Measurements from ENCODE around the gene SESTD1.

Gene SESTD1

GRCh38 chr2:179265082-179265510 lies 464 bp upstream of the SESTD1 start:
- peaks cover 3% of the 10 kb centered on the region; the same call in 1 of the 2 replicates for H3K27me3 ChIP-seq (ENCODE audit: control insufficient read depth, insufficient read depth, low read length)
- no peaks in the 10 kb centered on the region for H3K9me3 ChIP-seq (ENCODE audit: control insufficient read depth, insufficient read depth, low read depth, low read length)
- H3K4me3 ChIP-seq (ENCODE audit: low read depth, low read length): peak overlapping the region; percentile 64
- peaks cover 34% of the 10 kb centered on the region for H3K4me1 ChIP-seq (ENCODE audit: control insufficient read depth, insufficient read depth, low read length)
- no peaks in the 10 kb centered on the region for H3K36me3 ChIP-seq (ENCODE audit: control insufficient read depth, insufficient read depth, low read length)
- H3K9ac ChIP-seq (ENCODE audit: low read length): peak overlapping the region; percentile 78
- no peak overlapping the region for H3K27ac ChIP-seq (ENCODE audit: low read depth, low read length)

DNA sequence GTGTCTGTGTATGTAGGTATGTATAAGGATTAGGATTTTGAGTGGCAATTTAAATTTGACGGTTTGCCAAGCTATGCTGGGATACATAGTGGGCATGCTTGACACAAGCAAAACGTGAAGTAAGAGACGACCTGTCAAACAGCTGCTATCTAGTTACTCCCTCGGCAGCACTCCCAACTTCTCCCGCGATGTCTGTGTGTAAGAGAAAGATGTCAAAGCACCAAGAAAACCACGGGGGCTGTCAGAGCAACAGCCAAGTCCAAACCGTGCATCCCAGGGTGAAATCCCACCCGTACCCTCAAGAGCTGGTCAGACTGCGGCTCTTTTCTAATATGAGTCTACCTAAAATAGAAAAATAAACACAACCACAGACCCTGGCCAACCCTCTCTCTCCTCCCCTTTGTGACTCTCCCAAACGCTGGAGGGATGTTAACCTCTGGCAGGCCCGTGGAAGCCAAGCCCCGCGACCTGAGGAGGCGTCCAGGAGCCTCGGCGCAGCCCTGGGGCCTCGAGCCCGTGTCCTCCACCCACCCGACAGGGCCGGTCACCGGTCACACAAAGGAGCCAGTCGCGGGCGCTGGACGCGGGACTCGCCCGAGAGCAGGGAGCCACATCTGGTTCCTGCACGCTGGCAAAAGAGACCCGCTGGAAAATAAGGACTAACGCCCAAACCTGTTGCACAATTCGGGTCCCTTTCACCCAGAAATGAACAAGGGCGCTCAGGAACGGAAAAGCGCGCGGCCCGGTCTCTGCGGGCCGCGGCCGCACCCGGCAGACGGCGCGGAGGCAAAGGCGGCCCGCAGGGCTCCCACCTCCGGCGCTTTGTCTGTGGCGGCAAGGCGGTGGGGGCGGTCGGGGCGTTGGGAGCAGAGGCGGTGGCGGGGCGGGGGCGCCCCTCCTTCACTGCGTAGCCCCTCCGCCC lies 925 bp downstream of the SESTD1 start:
- H3K27ac ChIP-seq (ENCODE audit: low read depth, low read length): no peak overlapping the region
- no peaks in the 10 kb centered on the region for H3K9me3 ChIP-seq (ENCODE audit: control insufficient read depth, insufficient read depth, low read depth, low read length)
- H3K9ac ChIP-seq (ENCODE audit: low read length): peak overlapping the region; percentile 78
- H3K27me3 ChIP-seq (ENCODE audit: control insufficient read depth, insufficient read depth, low read length): peaks cover 3% of the 10 kb centered on the region; the same call in 1 of the 2 replicates
- H3K36me3 ChIP-seq (ENCODE audit: control insufficient read depth, insufficient read depth, low read length): no peaks in the 10 kb centered on the region
- H3K4me1 ChIP-seq (ENCODE audit: control insufficient read depth, insufficient read depth, low read length): peaks cover 29% of the 10 kb centered on the region
- H3K4me3 ChIP-seq (ENCODE audit: low read depth, low read length): peak overlapping the region; percentile 64

DNA sequence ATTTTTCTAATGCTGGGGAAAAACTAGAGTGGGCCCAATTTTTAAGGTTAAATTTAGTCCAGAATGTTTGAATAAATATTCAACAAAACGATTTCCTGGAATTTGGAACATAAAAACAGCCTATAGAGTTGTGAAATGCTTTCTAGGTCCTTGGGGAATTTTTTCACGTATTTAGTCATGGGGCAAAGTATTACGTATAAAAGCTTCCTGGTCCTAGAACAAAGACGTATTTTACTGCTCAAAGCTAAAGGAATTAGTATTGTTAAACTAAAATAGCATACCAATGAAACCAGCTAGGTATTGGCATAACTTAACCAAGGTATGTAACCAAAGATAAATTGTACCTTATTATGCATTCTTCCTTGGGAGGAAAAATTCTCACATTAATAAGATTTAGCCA lies 1.6 kb downstream of the SESTD1 start:
- Histone ChIP-seq H3K4me3 (ENCODE audit: low read depth, low read length) (peak overlapping the region; percentile 64), H3K27ac (ENCODE audit: low read depth, low read length) (no peak overlapping the region), H3K36me3 (ENCODE audit: control insufficient read depth, insufficient read depth, low read length) (no peaks in the 10 kb centered on the region), H3K9ac (ENCODE audit: low read length) (no peak overlapping the region), H3K9me3 (ENCODE audit: control insufficient read depth, insufficient read depth, low read depth, low read length) (no peaks in the 10 kb centered on the region), H3K27me3 (ENCODE audit: control insufficient read depth, insufficient read depth, low read length) (peaks cover 3% of the 10 kb centered on the region; the same call in 1 of the 2 replicates), H3K4me1 (ENCODE audit: control insufficient read depth, insufficient read depth, low read length) (peaks cover 23% of the 10 kb centered on the region)

- Histone ChIP-seq H3K27ac (ENCODE audit: low read depth, low read length) (no peak overlapping the region), H3K9ac (ENCODE audit: low read length) (no peak overlapping the region), H3K27me3 (ENCODE audit: control insufficient read depth, insufficient read depth, low read length) (peaks cover 3% of the 10 kb centered on the region; the same call in 1 of the 2 replicates), H3K4me1 (ENCODE audit: control insufficient read depth, insufficient read depth, low read length) (peaks cover 23% of the 10 kb centered on the region), H3K9me3 (ENCODE audit: control insufficient read depth, insufficient read depth, low read depth, low read length) (no peaks in the 10 kb centered on the region), H3K36me3 (ENCODE audit: control insufficient read depth, insufficient read depth, low read length) (no peaks in the 10 kb centered on the region), H3K4me3 (ENCODE audit: low read depth, low read length) (no peak overlapping the region)
Measured at GRCh38 chr2:179262077-179262660, 2.5 kb downstream of the SESTD1 start.

DNA sequence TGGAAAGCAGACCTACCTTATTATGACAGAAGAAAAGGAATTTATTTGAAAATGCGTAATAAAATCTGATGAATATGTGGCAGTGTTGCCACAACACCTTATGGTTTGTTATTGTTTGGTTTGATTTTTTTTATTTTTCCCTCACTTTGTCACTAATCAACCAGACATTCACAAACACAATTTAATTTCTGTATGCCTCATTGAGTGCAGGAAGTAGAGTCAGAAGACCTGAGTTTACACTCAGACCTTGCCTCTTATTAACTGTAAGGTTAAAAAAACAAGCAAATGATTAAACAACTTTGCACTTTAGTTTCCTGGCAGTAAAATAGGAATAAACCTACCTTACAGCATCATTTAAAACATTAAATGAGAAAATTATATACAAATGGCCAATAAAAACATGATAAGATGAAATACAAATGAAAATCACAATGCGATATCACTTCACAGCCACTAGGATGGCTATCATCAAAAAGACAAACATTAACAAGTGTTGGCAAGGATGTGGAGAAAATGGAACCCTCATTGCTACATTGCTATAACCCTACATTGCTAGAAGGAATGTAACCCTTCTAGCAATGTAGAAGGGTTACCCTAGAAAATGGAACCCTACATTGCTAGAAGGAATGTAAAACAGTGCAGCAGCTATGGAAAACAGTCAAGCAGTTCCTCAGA lies 3.3 kb downstream of the SESTD1 start:
- no peaks in the 10 kb centered on the region for H3K9me3 ChIP-seq (ENCODE audit: control insufficient read depth, insufficient read depth, low read depth, low read length)
- no peak overlapping the region for H3K27ac ChIP-seq (ENCODE audit: low read depth, low read length)
- peaks cover 23% of the 10 kb centered on the region for H3K4me1 ChIP-seq (ENCODE audit: control insufficient read depth, insufficient read depth, low read length)
- H3K27me3 ChIP-seq (ENCODE audit: control insufficient read depth, insufficient read depth, low read length): peaks cover 3% of the 10 kb centered on the region; the same call in 1 of the 2 replicates
- H3K4me3 ChIP-seq (ENCODE audit: low read depth, low read length): no peak overlapping the region
- H3K36me3 ChIP-seq (ENCODE audit: control insufficient read depth, insufficient read depth, low read length): no peaks in the 10 kb centered on the region
- H3K9ac ChIP-seq (ENCODE audit: low read length): no peak overlapping the region

GRCh38 chr2:179260224-179260623 lies 4.4 kb downstream of the SESTD1 start:
- H3K4me3 ChIP-seq (ENCODE audit: low read depth, low read length): no peak overlapping the region
- peaks cover 14% of the 10 kb centered on the region for H3K4me1 ChIP-seq (ENCODE audit: control insufficient read depth, insufficient read depth, low read length)
- no peaks in the 10 kb centered on the region for H3K9me3 ChIP-seq (ENCODE audit: control insufficient read depth, insufficient read depth, low read depth, low read length)
- H3K9ac ChIP-seq (ENCODE audit: low read length): no peak overlapping the region
- H3K27me3 ChIP-seq (ENCODE audit: control insufficient read depth, insufficient read depth, low read length): peaks cover 3% of the 10 kb centered on the region; the same call in 1 of the 2 replicates
- H3K36me3 ChIP-seq (ENCODE audit: control insufficient read depth, insufficient read depth, low read length): no peaks in the 10 kb centered on the region
- no peak overlapping the region for H3K27ac ChIP-seq (ENCODE audit: low read depth, low read length)

DNA sequence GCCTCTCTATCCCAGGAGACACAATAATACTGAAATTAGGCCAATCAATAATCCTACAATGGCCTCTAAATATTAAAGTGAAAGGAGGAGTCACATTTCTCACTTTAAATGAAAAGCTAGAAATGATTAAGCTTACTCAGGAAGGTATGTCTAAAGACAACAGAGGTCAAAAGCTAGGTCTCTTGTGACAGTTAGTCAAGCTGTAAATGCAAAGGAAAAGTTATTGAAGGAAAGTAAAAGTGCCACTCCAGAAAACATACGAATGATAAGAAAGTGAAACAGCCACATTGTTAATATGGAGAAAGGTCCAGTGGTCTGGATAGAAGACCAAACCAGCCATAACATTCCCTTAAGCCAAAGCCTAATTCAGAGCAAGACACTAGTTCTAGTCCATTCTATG lies 9.5 kb downstream of the SESTD1 start:
- H3K36me3 ChIP-seq (ENCODE audit: control insufficient read depth, insufficient read depth, low read length): no peaks in the 10 kb centered on the region
- H3K9ac ChIP-seq (ENCODE audit: low read length): no peak overlapping the region
- no peaks in the 10 kb centered on the region; the same call in 1 of the 2 replicates for H3K4me1 ChIP-seq (ENCODE audit: control insufficient read depth, insufficient read depth, low read length)
- H3K4me3 ChIP-seq (ENCODE audit: low read depth, low read length): no peak overlapping the region
- no peak overlapping the region for H3K27ac ChIP-seq (ENCODE audit: low read depth, low read length)
- H3K9me3 ChIP-seq (ENCODE audit: control insufficient read depth, insufficient read depth, low read depth, low read length): no peaks in the 10 kb centered on the region
- H3K27me3 ChIP-seq (ENCODE audit: control insufficient read depth, insufficient read depth, low read length): no peaks in the 10 kb centered on the region

GRCh38 chr2:179253226-179253625 lies 11.4 kb downstream of the SESTD1 start:
- Histone ChIP-seq H3K9me3 (ENCODE audit: control insufficient read depth, insufficient read depth, low read depth, low read length) (no peaks in the 10 kb centered on the region), H3K36me3 (ENCODE audit: control insufficient read depth, insufficient read depth, low read length) (no peaks in the 10 kb centered on the region), H3K9ac (ENCODE audit: low read length) (no peak overlapping the region), H3K4me1 (ENCODE audit: control insufficient read depth, insufficient read depth, low read length) (no peaks in the 10 kb centered on the region; the same call in 1 of the 2 replicates), H3K27me3 (ENCODE audit: control insufficient read depth, insufficient read depth, low read length) (no peaks in the 10 kb centered on the region), H3K4me3 (ENCODE audit: low read depth, low read length) (no peak overlapping the region), H3K27ac (ENCODE audit: low read depth, low read length) (no peak overlapping the region)

DNA sequence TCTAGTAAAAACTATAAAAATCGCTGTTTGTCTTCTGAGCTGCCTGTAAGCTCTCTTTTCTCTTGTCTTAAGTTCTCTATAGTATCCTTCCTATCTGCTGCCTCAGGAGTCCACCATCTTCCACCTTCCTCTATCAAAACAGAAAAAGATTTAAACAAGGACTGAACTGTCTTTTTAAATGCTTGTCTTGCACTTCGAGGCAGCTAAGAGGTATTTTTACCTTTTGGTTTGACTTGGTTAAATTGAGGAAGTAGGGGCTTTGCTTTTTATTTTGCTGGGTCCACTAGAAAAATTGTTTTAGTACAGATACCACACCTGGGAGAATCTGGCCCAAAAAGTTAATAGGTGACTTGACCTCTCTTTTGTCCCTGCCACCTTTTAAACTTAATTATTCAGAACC lies 12.2 kb downstream of the SESTD1 start:
- Histone ChIP-seq H3K27me3 (ENCODE audit: control insufficient read depth, insufficient read depth, low read length) (no peaks in the 10 kb centered on the region), H3K27ac (ENCODE audit: low read depth, low read length) (no peak overlapping the region), H3K4me3 (ENCODE audit: low read depth, low read length) (no peak overlapping the region), H3K4me1 (ENCODE audit: control insufficient read depth, insufficient read depth, low read length) (peaks cover 5% of the 10 kb centered on the region), H3K9me3 (ENCODE audit: control insufficient read depth, insufficient read depth, low read depth, low read length) (no peaks in the 10 kb centered on the region), H3K9ac (ENCODE audit: low read length) (no peak overlapping the region), H3K36me3 (ENCODE audit: control insufficient read depth, insufficient read depth, low read length) (no peaks in the 10 kb centered on the region)

DNA sequence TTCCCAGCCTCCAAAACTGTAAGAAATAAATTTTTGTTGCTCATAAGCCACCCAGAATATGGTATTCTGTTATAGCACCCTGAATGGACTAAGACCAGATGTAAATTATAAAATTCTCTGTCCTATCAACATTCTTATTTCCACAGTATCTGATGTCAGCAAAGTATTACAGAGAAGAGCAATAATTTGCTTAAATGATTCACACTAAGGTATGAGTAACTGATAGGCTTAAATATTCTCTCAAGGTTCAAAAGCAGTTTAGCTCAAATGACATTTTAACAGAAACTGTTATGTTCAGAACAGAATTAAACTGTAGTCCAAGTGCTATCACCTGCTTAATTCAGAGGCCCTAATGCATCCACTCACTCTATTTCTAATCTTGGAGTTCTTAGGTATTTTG lies 12.8 kb downstream of the SESTD1 start:
- H3K36me3 ChIP-seq (ENCODE audit: control insufficient read depth, insufficient read depth, low read length): no peaks in the 10 kb centered on the region
- H3K4me1 ChIP-seq (ENCODE audit: control insufficient read depth, insufficient read depth, low read length): peaks cover 6% of the 10 kb centered on the region
- no peak overlapping the region for H3K27ac ChIP-seq (ENCODE audit: low read depth, low read length)
- no peak overlapping the region for H3K4me3 ChIP-seq (ENCODE audit: low read depth, low read length)
- H3K27me3 ChIP-seq (ENCODE audit: control insufficient read depth, insufficient read depth, low read length): no peaks in the 10 kb centered on the region
- no peak overlapping the region for H3K9ac ChIP-seq (ENCODE audit: low read length)
- H3K9me3 ChIP-seq (ENCODE audit: control insufficient read depth, insufficient read depth, low read depth, low read length): no peaks in the 10 kb centered on the region
